AML-193 (cell line): Measurements from ENCODE around the gene PRPSAP2.
"Not testable (repeated sequence)": the region's sequence is repeated elsewhere in the genome, so short reads cannot be mapped to it uniquely, and the experiment has no call there.

Experiments used
- DNase-seq, 2 experiments: peaks; one replicate each; lab custom pipeline; 2025; lab: John Stamatoyannopoulos, UW

Gene PRPSAP2

GRCh38 chr17:18889658-18890057 is 31.7 kb downstream of the PRPSAP2 start:
- no peak for DNase-seq

GRCh38 chr17:18891541-18891940 is 33.6 kb downstream of the PRPSAP2 start:
- no peak for DNase-seq

- no peak for DNase-seq
Observed at GRCh38 chr17:18896146-18896545, 38.2 kb downstream of the PRPSAP2 start.

GRCh38 chr17:18896947-18897346 is 39.0 kb downstream of the PRPSAP2 start:
- no peak for DNase-seq

- no peak for DNase-seq
Observed at GRCh38 chr17:18904482-18904881, 46.6 kb downstream of the PRPSAP2 start.

- DNase-seq: no peak
Observed at GRCh38 chr17:18905226-18905625, 47.3 kb downstream of the PRPSAP2 start.

- DNase-seq: no peak
Observed at GRCh38 chr17:18910326-18910725, 52.4 kb downstream of the PRPSAP2 start.

GRCh38 chr17:18910881-18911280 is 53.0 kb downstream of the PRPSAP2 start:
- DNase-seq: no peak

GRCh38 chr17:18916816-18917500 is 59.0 kb downstream of the PRPSAP2 start:
- DNase-seq: no peak

- no peak for DNase-seq
Observed at GRCh38 chr17:18917506-18918032, 59.6 kb downstream of the PRPSAP2 start.

GRCh38 chr17:18919963-18920362 is 62.0 kb downstream of the PRPSAP2 start:
- no peak for DNase-seq

GRCh38 chr17:18920911-18921441 is 63.0 kb downstream of the PRPSAP2 start:
- no peak for DNase-seq

- DNase-seq: no peak
Observed at GRCh38 chr17:18921485-18921884, 63.6 kb downstream of the PRPSAP2 start.

- DNase-seq: peak in 1 of 2 experiments; percentile 0
Observed at GRCh38 chr17:18921912-18922451, 64.1 kb downstream of the PRPSAP2 start.

- not testable (repeated sequence) for DNase-seq
Observed at GRCh38 chr17:18922596-18922995, 64.7 kb downstream of the PRPSAP2 start.

GRCh38 chr17:18925187-18925586 is 67.3 kb downstream of the PRPSAP2 start:
- no peak for DNase-seq

GRCh38 chr17:18928628-18929125 is 70.7 kb downstream of the PRPSAP2 start:
- no peak for DNase-seq

- DNase-seq: no peak
Observed at GRCh38 chr17:18932360-18933055, 74.6 kb downstream of the PRPSAP2 start.

GRCh38 chr17:18933102-18934058 is 75.4 kb downstream of the PRPSAP2 start:
- peak in 1 of 2 experiments; percentile 1 for DNase-seq

GRCh38 chr17:18937981-18938691 is 80.2 kb downstream of the PRPSAP2 start:
- DNase-seq: no peak

- DNase-seq: no peak
Observed at GRCh38 chr17:18938692-18939023, 80.7 kb downstream of the PRPSAP2 start.
